Femur (tissue), 1 donor: ENCODE measurements around the gene LCN6.

Experiments used
- DNase-seq: peaks from one replicate; pipeline ENCODE4 v3.0.0-alpha.2; 2017

Gene LCN6

DNA sequence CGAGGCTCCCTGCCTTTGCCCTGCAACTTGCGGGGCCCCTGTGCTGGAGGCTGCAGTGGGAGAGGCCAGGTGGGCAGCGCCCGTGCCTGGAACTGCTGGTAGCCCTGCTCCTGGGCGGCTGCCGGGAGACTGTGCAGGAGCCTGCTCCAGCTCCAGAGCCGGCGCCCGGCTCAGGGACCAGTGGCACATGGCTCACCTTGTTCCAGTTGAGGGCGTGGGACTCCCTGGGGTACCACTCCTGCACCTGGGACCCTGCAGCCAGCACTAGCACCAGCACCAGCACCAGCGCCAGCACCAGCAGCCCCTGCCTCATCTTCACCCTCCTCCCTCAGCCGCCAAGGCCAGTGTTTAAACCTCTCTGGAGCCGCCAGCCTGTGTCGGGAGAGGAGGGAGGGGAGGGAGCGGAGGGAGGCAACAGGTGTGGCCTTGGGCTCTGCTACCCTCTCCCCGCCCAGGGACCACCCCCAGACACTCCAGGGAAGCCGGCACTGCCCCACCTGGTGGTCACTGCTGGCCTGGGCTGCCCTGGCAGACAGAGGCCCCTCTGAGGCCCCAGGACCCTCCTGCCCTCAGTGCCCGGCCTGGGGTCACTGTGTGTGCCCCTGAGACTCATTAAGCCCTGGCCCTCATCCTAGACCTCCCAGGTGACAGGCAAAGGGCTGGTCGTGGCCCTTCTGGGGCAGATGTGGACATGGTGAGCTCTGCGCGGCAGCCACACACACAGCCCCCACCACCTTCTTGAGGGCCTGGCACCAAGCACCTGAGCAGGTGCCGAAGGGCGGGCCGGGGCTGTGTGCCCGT is 5.5 kb downstream of the LCN6 start, which contains the start of gene LCN10:
TSS of gene LCN10 (minus strand) at position 350 of the 801 bp plus-strand sequence. CDS start at position 313, 37 bp downstream.
- peak; percentile 39 for DNase-seq

DNA sequence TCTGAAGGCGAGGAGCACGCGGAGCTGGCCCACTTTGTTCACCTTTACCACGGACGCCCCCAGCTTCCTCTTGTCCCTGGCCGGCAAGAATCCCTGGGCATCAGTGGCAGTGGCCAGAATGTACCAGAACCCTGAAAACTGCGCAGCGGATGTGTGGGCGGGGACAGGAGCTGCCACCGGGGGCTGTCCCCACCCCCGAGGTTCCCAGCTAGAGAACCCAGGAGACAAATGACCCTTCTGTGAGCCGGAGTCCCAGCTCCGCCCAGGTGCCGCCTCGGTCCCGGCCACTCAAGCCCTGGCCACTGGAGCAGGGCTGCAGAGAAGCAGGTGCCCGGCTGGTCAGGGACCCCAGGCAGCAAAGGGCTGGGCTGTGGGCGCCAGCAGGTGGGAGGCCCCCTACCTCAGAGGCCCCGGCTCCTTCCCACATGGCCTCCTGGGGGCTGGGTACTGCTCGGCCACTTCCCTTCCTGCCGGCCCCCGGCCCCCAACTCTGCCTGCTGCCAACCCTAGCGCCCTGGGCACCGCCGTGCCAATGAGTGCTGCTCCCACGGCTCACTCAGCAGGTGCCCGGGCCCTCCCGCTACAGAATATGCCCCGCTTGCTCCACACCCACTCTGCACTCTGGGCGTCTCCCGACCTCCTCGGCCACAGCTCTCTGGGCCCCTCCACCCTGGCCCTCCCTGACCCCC is 6.3 kb downstream of the LCN6 start:
- DNase-seq = no peak

DNA sequence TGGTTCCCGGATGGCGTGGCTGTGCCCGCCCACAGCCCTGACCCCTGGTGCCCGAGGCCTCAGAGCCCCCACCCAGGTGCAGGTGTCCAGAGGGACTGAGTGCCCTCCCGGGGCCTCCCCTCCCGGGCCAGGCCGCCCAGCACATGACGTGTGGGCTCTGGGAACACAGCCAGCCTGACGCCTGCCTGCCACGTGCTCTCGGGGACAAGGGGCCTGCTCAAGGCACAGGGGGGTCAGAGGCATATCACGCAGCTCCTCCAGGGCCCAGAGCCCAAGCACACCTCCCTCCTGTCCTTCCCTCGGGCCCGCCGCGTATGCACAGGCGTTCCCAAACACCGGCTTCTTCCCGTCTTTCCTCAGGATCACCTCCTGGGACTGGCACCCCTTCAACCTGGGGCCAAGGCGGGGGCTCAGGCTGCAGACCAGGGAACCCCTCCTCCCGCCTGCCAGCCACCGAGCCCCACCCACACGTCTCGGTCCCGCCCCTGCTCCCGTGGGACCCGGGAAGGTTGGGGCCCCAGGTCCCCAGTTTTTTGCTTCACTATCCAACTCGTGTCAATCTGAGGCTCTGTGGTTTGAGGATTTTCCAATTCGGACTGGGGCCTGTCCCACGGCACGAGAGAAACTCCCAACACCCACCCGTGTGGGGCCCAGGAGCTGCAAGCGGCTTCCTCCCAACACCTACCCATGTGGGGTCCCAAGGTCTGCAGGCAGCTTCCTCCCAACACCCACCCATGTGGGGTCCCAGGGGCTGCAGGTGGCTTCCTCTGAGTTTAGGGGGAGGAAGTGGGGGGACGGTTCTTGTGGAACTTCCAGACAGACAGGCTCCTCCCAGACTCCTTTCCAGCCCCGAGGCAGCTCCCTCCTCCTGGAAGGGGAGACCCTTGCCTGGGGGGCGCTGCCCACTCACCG is 7.1 kb downstream of the LCN6 start:
- DNase-seq = peak; percentile 61

GRCh38 chr9:136740491-136740890 is 7.8 kb downstream of the LCN6 start:
- no peak for DNase-seq

GRCh38 chr9:136740069-136740468 is 8.3 kb downstream of the LCN6 start:
- no peak for DNase-seq

DNA sequence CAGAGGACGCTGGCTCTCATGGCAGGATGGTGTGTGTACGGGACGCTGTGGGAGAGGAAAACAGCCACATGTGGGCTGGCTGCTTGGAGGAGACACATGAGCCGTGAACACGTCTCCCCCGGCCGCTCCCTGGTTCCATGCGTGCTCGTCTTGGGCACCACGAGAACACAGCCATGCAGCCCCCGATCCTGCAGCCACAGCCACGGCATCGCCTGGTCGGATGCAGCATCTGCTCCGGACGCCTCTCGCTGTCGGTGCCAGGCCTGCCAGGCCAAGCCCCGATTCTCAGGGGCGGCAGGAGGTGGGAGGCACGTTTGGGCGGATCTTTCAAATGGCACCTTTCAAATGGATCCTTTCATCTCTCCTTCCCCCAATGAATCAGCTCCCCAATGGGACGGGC is 8.8 kb downstream of the LCN6 start:
- no peak for DNase-seq

DNA sequence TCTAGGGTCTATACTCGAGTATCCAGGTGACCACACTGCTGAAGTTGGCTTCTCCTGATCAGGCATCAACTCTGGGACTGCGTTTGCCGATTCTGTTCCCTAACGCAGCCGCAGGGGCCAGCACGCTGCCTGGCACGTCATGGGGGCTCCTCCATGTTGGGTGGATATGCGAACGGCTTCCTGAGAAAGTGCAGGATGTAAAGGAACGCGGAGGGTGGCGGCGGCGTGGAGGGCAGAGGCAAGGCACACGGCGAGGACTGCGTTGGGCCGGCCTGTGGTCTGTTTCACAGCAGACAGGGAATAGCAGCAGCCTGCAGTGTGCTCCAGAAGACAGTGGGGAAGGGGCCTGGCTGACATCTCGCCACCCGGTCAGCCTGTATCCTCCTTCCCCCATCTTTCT is 9.4 kb downstream of the LCN6 start:
- no peak for DNase-seq

DNA sequence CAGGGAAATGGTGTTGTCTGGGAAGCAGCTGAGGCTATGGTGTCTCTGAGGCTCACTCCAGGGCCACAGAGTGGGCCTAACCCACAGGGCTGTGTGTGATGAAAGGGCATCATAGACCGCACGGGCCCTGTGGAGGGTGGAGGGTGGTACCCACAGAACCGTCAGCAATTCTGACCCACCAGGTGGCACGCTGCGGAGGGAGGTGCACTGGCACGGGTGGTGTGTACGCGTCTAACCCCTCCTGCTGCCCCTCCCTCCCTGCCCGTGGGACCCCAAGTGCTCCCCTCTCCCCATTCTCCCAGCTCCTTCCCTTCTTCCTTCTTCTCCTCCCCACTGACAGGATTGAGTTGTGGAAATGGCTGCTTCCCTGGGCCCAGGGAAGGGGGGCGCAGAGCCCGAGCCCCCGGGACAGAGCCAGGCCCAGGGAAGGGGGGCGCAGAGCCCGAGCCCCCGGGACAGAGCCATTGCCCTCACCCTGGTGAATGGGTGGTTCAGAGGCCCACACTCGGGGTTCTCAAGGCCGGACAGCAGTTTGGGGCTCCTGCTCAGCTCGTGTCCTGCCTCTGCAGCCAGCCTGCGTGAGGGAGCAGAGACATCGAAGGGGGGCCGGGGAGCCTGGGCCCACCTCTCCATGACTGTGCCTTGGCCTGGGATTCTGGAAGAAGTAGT is 12.4 kb downstream of the LCN6 start:
- DNase-seq = no peak

DNA sequence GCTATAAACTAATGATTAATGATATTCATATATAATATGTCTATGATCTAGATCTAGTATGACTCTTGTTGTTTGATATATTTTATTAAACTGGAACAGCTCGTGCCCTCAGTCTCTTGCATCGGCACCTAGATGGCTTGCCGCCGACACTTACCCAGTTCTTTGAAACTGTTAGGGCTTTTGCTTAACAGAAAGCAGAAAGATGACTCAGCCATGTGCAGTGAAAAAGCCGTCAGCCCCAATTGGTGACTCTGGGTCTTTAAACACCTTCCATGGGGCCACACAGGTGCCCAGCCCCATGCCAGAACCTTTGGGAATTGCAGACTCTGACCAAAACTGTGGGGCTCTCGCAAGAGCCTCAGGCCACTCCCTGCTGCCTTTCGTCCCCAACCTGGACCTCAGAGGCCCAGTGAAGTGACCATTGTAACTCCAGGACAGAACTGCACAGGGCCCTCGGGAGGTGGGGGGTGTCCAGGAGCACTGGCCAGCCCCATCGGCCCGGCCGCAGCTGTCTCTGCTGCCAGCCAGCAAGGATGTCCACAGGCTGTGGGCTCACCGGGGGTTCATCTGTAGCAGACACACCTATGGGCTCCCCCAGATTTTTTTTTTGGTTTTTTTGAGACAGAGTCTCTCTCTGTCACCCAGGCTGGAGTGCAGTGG is 13.4 kb downstream of the LCN6 start:
- no peak for DNase-seq

DNA sequence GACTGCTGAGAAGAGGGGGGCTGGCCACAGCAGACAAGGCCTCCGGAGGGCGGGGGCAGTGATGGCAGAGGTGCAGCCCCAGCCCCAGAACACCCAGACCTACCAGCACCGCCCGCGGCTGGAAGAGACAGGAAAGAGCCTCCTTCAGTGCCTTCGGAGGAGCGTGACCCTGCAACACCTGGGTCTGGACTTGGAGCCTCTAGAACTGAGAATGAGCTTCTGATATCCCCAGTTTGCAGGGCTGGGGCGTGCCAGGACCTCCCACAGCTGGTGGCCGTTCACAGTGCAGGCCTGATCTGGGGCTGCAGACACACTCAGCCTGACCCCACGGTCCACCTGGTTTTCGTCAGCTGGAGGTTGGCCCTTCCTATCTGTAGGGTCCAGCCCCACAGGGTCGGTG is 14.7 kb downstream of the LCN6 start:
- DNase-seq = no peak

DNA sequence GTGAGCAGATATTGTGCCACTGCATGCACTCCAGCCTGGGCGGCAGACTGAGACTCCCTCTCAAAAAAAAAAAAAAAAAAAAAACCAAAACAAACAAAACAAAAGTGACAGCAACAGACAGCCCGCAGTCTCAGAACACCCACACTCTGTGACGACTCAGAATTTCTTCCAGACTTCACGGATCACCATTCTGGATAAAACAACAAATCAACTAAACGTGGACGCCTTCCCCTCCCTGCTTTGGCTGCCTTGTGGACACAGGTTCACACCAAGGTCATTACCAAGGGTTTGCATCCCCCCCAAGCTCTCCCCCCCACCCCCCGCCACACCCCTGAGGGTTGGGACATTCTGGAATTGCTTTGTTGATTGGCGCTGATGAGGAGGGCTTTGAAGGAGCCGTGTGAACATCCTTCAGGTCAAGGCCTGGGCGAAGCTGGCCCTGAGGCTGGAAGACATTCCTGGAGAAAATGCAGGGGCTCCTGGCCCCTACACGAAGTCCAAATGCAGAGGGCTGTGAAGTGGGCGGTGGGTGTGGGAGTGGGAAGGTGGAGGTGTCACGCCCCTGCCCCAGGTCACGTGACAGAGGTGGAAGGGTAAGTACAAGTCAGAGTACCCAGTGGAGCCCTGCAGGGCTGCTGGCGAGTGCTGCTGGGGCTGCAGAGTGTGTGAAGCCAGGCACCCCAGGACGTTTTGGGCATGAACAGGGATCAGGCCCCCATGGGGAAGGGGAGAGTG is 15.7 kb downstream of the LCN6 start:
- DNase-seq = no peak

DNA sequence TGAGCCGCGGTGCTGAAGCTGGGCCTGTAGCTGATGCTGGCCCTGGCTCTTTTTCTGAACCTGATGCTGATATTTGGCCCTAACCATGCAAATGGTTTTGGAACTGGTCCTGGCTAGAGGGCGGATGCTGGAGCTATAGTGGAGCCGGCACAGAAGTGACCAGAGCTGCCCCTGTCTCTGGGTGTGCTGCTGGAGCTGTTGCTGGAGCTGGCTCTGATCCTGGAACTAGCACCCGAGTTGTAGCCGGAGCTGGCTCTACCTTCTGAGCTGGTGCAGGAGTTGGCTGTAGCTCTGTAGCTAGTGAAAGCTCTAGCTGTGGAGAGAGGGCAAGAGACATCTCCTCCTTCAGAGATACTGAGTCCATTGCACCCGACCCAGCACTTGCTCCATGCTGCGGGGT is 18.4 kb downstream of the LCN6 start:
- no peak for DNase-seq

- no peak for DNase-seq
Observed at GRCh38 chr9:136729144-136729543, 19.2 kb downstream of the LCN6 start.

DNA sequence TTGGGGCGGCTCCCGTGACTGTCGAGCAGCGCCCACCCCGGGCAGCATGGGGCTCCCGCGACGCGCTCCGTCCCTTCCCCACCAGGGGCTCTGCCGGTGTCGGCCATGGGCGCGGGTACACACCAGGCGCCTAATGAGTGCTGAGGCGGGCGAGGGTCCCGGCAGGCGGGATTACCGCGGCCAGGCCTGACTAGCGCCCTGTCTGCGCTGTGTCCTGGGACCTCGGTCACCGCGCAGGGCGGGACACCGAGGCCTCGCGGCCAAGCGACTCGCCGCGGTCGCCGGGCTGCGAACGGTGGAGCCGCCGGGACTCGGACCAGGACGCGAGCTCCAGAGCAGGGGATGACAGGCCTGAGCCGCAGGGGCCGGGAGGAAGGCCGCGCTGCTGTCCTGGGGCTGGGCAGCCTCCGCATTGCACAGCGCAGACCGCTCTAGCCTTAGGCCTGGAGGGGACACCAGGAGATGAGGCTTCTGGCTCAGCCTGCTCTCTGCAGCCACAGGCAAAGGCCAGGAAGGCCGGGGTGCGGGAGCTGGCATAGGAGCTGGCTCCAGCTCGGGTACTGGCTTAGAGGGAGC is 19.7 kb downstream of the LCN6 start:
- DNase-seq = peak; percentile 50

DNA sequence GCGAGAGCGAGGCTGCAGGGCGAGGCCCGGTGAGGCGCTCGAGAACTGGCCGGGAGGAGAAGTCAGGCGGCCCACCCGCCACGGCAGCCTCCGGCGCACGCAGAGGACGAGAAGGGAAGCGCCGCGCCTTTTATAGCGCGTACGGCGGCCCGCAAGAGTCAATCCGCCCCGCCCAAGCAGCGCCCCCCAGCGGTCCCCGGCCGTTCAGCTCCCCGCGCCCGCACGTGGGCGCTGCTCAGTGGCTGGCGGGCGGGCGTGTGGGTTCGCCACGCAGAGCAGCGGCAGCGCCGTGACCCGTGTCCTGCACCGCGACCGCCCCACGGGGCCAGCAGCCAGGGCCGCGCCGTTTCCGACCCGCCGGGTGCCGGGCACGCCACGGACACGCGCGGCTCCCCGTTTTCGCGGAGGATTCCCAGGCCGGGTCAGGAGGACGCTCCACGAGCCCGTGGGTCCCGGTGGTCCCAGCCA is 20.2 kb downstream of the LCN6 start:
- peak; percentile 93 for DNase-seq

DNA sequence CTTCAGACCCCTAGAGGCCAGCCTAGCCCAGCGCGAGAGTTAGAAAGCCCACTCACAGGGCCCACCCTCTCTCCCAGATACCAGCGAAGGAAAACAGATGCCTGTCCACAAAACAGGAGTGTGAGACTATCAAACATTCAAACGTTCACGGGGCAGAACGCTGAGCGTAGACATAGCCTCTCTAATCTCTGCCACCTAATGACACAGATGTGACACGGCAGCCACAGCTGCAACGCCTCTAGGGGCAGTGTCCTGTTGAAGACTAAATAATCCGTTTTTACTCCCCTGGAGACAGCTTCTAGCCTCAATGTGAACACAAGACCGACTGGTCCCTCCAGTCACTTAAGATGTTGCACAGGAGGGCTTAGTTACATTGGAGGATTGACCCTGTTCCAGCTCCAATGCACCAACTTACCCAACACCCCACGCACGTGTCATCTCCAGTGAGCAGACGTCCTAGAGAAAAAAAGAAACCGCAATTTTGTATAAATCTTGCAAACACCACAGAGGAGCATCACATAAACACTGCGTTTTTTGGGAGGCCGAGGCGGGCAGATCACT is 21.6 kb downstream of the LCN6 start:
- DNase-seq = no peak

DNA sequence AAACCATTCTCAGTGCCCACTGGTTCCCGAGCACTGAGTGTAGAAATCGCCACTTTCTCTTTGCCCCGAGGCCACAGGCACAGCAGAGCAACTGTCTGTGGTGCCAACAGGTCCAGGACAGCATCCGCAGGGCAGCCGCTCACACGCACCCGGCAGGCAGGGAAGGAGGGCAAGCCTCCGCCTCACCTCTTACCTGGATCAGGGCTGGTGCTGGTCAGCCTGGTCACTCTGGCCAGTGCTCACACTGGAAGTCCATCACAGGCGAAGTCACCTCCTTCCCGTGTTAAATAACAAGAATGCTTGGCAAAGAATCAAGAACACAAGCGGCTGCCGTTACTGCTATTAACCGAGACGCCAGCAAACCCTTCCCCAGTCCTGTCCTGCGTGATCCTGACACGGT is 22.2 kb downstream of the LCN6 start:
- DNase-seq = no peak

GRCh38 chr9:136725612-136726011 is 22.7 kb downstream of the LCN6 start:
- DNase-seq = no peak

DNA sequence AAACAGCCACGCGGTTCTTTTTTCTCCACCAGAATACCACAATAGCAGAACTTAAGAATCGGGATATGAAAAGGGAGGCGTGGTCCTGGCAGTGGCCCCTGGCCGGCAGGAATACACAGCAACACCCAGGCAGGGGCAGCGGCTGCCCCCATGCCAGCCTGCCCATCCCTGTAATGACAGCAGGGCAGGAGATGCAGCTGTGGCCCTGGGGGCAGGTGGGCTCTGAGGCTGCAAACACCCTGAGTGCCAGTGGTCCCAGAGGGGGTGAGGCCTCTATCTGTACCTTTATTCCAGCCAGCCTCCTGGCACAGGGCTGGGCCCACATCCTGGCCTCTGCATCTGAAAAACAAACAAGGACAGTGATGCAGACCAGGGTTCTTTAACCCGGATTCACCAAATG is 23.6 kb downstream of the LCN6 start:
- DNase-seq = no peak

DNA sequence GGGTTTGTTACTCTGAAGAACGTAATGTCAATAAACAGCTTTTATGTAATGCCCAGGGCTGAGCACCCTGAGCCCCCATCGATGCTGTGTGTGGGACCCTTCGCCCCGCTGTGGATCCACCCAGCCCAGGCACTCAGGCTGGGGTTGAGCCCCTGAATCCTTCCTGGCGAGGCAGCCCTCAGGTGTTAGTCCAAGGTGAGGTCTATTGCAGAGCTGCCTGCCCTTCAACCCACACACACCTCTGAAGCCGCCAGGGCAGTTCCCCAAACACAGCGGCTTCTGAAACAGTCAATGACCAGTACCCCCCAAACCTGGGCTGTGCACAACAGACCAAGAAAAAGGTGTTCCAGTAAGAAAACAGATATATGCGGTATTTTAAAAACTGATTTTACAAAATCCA is 24.3 kb downstream of the LCN6 start:
- DNase-seq = no peak
